HepG2 (cell line): Measurements from ENCODE around the gene SPDYE4. TPM values are rescaled to one million over a fixed set of nuclear protein-coding genes. Genes with fewer than 3 reads are reported as not detected.

Experiments used
- ATAC-seq: fragments of 200-7000 bp; cut with Tn5 transposase; 3 replicates; pipeline ENCODE4 v1.9.1; 2020; ENCODE audit warnings: mild to moderate bottlenecking, moderate library complexity
- BruUV-seq: library from RNA; stranded (reverse); fragments of 400-500 nt; replicated peaks from 2 replicates; lab custom pipeline; 2021; lab: Mats Ljungman, UMichigan
- CTCF ChIA-PET: fragments of 300-600 bp; formaldehyde crosslinking; extraction: SDS; loops from one replicate; lab custom pipeline; 2021; ENCODE audit warnings: low total read pairs, inconsistent platforms, low intra/inter-chr PET ratio; lab: Yijun Ruan, JAX
- POLR2A ChIA-PET: fragments of 350-600 bp; sonication (Branson Sonifier 250); formaldehyde crosslinking; loops from one replicate; lab custom pipeline; 2020; ENCODE audit warnings: antibody characterized with exemption, inconsistent platforms; lab: Yijun Ruan, JAX
- DNase-seq: peaks from one replicate; pipeline ENCODE4 v3.0.0-alpha.2; 2015; ENCODE audit warnings: low spot score
- FAIRE-seq: peaks from 3 replicates; lab custom pipeline; 2011; peaks lifted over from hg19 to GRCh38; lab: Jason Lieb, UNC
- H2AFZ ChIP-seq: one replicate; pipeline ENCODE4 v1.6.1; 2011; ENCODE audit warnings: low read length, inconsistent platforms
- H3K27ac ChIP-seq: fragments of 300-600 bp; 3 replicates; pipeline ENCODE4 v1.8.0; 2011; ENCODE audit warnings: mixed run types, mild to moderate bottlenecking, mixed read lengths, low read length, inconsistent platforms; ENCODE audit not compliant: insufficient read depth; ENCODE audit errors: extremely low read length
- H3K27me3 ChIP-seq, 2 experiments: fragments of 200-600 bp in 1 of 2; 2 replicates in 1 of 2; 3 replicates in 1 of 2; pipeline versions ENCODE4 v1.6.0 to v1.8.0; 2011; ENCODE audit warnings: low read length in 2 of 2, mild to moderate bottlenecking in 2 of 2, moderate library complexity in 2 of 2, inconsistent platforms in 1 of 2; ENCODE audit not compliant: insufficient read depth in 2 of 2, control insufficient read depth in 1 of 2
- H3K36me3 ChIP-seq, 2 experiments: fragments of 200-600 bp in 1 of 2; replicated peaks in 1 of 2; 2 replicates in 1 of 2; 3 replicates in 1 of 2; pipeline versions ENCODE4 v1.5.1 to v1.8.0; 2011; ENCODE audit warnings: low read length in 2 of 2, inconsistent platforms in 1 of 2; ENCODE audit not compliant: insufficient read depth in 2 of 2, control insufficient read depth in 1 of 2
- H3K4me1 ChIP-seq: 2 replicates; pipeline ENCODE4 v1.5.1; 2012; ENCODE audit warnings: low read length, inconsistent platforms; ENCODE audit not compliant: insufficient read depth
- H3K4me2 ChIP-seq: 2 replicates; pipeline ENCODE4 v1.6.0; 2011; ENCODE audit warnings: low read depth, low read length, inconsistent platforms
- H3K4me3 ChIP-seq, 3 experiments: fragments of 200-600 bp in 1 of 3; sonication (generic), shearing (Covaris generic) in 1 of 3; replicated peaks in 1 of 3; 2 replicates each; pipeline ENCODE4 v1.5.1; 2011 to 2016; ENCODE audit warnings: low read length in 3 of 3, inconsistent platforms in 2 of 3, low read depth in 2 of 3, mild to moderate bottlenecking in 2 of 3, control low read depth in 1 of 3, mixed read lengths in 1 of 3; ENCODE audit not compliant: insufficient read depth in 1 of 3
- H3K79me2 ChIP-seq: one replicate; pipeline ENCODE4 v1.6.1; 2011; ENCODE audit warnings: low read length, inconsistent platforms; ENCODE audit not compliant: insufficient read depth
- H3K9ac ChIP-seq: 2 replicates; pipeline ENCODE4 v1.6.0; 2011; ENCODE audit warnings: mild to moderate bottlenecking, low read depth, low read length, inconsistent platforms; ENCODE audit not compliant: insufficient read depth
- H3K9me3 ChIP-seq: 2 replicates; pipeline ENCODE4 v1.5.1; 2012; ENCODE audit warnings: mild to moderate bottlenecking, low read length
- H4K20me1 ChIP-seq: 2 replicates; pipeline ENCODE4 v1.6.0; 2011; ENCODE audit warnings: inconsistent platforms, mild to moderate bottlenecking, low read length, moderate library complexity; ENCODE audit not compliant: insufficient read depth
- HNF4G ChIP-seq, 2 experiments: sonication (generic) in 1 of 2; formaldehyde crosslinking in 1 of 2; IDR thresholded peaks; 2 replicates each; pipeline versions ENCODE4 v1.4.0 to v1.6.1; 2011 to 2020; ENCODE audit warnings: borderline replicate concordance in 2 of 2, low read depth in 2 of 2, mild to moderate bottlenecking in 2 of 2, low read length in 1 of 2, missing genetic modification reagents in 1 of 2, moderate library complexity in 1 of 2
- MTF1 ChIP-seq: sonication (generic); formaldehyde crosslinking; IDR thresholded peaks from 2 replicates; pipeline ENCODE4 v1.5.0; 2020; ENCODE audit warnings: missing genetic modification reagents
- RBM39 ChIP-seq: fragments of 200-400 bp; formaldehyde crosslinking; IDR thresholded peaks from one replicate; pipeline ENCODE4 v1.6.1; 2018; ENCODE audit warnings: antibody characterized with exemption, mild to moderate bottlenecking, low read depth, low read length; ENCODE audit not compliant: poor library complexity, severe bottlenecking
- SMAD9 ChIP-seq: sonication (generic); formaldehyde crosslinking; IDR thresholded peaks from 2 replicates; pipeline ENCODE4 v1.5.1; 2020; ENCODE audit warnings: mild to moderate bottlenecking, missing genetic modification reagents
- SNAI1 ChIP-seq: sonication (generic); formaldehyde crosslinking; IDR thresholded peaks from 2 replicates; pipeline ENCODE4 v1.5.0; 2020; ENCODE audit warnings: mild to moderate bottlenecking, missing genetic modification reagents, borderline replicate concordance
- ZBTB26 ChIP-seq: IDR thresholded peaks from 2 replicates; pipeline ENCODE4 v1.6.1; 2016; ENCODE audit warnings: missing compliant biosample characterization, missing genetic modification reagents, borderline replicate concordance
- ZFY ChIP-seq: sonication (generic); formaldehyde crosslinking; IDR thresholded peaks from 2 replicates; pipeline ENCODE4 v1.4.0; 2020; ENCODE audit warnings: missing genetic modification reagents
- ZNF549 ChIP-seq: sonication (generic); formaldehyde crosslinking; IDR thresholded peaks from 2 replicates; pipeline ENCODE4 v1.5.0; 2020; ENCODE audit warnings: missing genetic modification reagents
- ZNF562 ChIP-seq: sonication (generic); formaldehyde crosslinking; IDR thresholded peaks from 2 replicates; pipeline ENCODE4 v1.8.0; 2022; ENCODE audit warnings: missing genetic modification reagents, borderline replicate concordance
- WGBS: methylation state at CpG from one replicate; pipeline ENCODE4 v1.1.6; 2017; ENCODE audit warnings: low lambda C conversion rate; 5-methylcytosine and 5-hydroxymethylcytosine counted together
- in situ Hi-C: cut with HindIII; loops from 2 replicates; pipeline ENCODE4 v1.10.0; 2017; ENCODE audit warnings: low pct_unique_long_range_greater_than_20kb; ENCODE audit not compliant: extremely low pct_ligation_motif_present
- intact Hi-C: fragments of 100-400 bp; cut with micrococcal nuclease; formaldehyde crosslinking; loops from one replicate; pipeline ENCODE4 v1.10.0; 2022; ENCODE audit not compliant: unreplicated experiment
- polyA plus RNA-seq, 8 experiments: library from polyadenylated mRNA; depleted of rRNA in 3 of 8; stranded (reverse) in 7 of 8; unstranded in 1 of 8; fragments of >200 nt; fragmentation: Illumina TruSeq in 4 of 8; extraction: Trizol in 4 of 8; gene quantifications; 2 replicates each; pipeline versions ENCODE4 v1.2.1 to v1.2.3, GENCODE V29; 2011 to 2016; ENCODE audit warnings: low read depth in 4 of 8, missing spikeins in 1 of 8, mixed read lengths in 1 of 8; ENCODE audit not compliant: insufficient read depth in 1 of 8
- total RNA-seq, 5 experiments: library from RNA; depleted of rRNA; stranded (reverse); fragments of >200 nt; fragmentation: Illumina TruSeq; extraction: Trizol; gene quantifications; 2 replicates each; pipeline ENCODE4 v1.2.3, GENCODE V29; 2016; ENCODE audit warnings: low read depth in 1 of 5
- TF ChIP-seq, protein P1 (sequence below): fragments of 450-650 bp; IDR thresholded peaks from 2 replicates; pipeline ENCODE4 v1.6.1; 2017

The SPDYE4 gene
- total and polyA plus RNA-seq, 2 of the 13 experiments (the other 11 are each of a cell fraction or from before 2014, with no cell fraction given) = not detected

DNA sequence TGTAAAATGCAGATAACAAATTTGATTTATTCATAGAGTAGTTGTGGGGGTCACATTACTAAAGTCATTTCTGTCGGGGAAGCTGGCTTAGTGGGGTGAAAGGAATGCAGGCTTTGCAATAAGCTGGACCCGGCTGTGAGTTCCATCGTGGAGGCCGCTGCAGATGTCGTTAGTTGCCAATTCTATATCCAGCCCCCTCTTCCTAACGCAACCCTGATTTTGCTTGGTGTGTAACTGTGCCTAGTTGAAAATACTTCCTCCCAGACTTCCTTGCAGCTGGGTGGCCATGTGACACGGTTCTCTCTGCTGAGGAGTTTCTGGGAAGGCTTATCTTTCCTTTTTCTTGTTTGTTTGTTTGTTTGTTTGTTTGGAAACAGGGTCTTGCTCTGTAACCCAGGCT, 36.3 kb upstream of the SPDYE4 start:
- BruUV-seq = no TSS peak
- no peak overlapping the region for H2AFZ ChIP-seq
- no peaks in the 10 kb centered on the region for H3K9me3 ChIP-seq
- no peak overlapping the region for H3K4me2 ChIP-seq
- ChIA-PET CTCF (no interaction called here), POLR2A (no interaction called here)
- 53% methylated on average over 5 of the region's 7 CpGs for WGBS
- TF ChIP-seq ZNF562 (CRISPR knock-in tag) (no peak), SNAI1 (no peak), ZNF549 (CRISPR knock-in tag) (no peak), ZFY (CRISPR knock-in tag) (no peak), RBM39 (no peak), HNF4G (IDR thresholded peaks at IDR 0.05; ENCODE audit: borderline replicate concordance, low read depth, low read length) (no peak), HNF4G (CRISPR knock-in tag; IDR thresholded peaks at IDR 0.05; ENCODE audit: borderline replicate concordance, low read depth) (no peak), ZBTB26 (CRISPR knock-in tag) (no peak), SMAD9 (no peak), MTF1 (CRISPR knock-in tag) (no peak)
- TF ChIP-seq, protein P1, sequence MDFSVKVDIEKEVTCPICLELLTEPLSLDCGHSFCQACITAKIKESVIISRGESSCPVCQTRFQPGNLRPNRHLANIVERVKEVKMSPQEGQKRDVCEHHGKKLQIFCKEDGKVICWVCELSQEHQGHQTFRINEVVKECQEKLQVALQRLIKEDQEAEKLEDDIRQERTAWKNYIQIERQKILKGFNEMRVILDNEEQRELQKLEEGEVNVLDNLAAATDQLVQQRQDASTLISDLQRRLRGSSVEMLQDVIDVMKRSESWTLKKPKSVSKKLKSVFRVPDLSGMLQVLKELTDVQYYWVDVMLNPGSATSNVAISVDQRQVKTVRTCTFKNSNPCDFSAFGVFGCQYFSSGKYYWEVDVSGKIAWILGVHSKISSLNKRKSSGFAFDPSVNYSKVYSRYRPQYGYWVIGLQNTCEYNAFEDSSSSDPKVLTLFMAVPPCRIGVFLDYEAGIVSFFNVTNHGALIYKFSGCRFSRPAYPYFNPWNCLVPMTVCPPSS = no peak
- intact Hi-C loops = no loop called here
- H3K79me2 ChIP-seq = no peaks in the 10 kb centered on the region
- no peak overlapping the region for H3K27ac ChIP-seq
- peaks cover 6 to 68% of the 10 kb centered on the region in 2 experiments for H3K27me3 ChIP-seq
- no peak overlapping the region for H3K4me3 ChIP-seq
- H3K4me1 ChIP-seq = peaks cover 5% of the 10 kb centered on the region
- H4K20me1 ChIP-seq = no peaks in the 10 kb centered on the region
- DNase-seq (no peak), ATAC-seq (no peak), FAIRE-seq (no peak)
- in situ Hi-C loops = loop anchor here (5.0 kb wide), 1 partner anchor 103 kb away; no protein-coding TSS in a partner anchor
- no peaks in the 10 kb centered on the region for H3K36me3 ChIP-seq
- H3K9ac ChIP-seq = no peak overlapping the region
